HG03064 (cell line): ENCODE results near the gene UTP15.

Source experiments
- ATAC-seq: cut with Tn5 transposase; IDR thresholded peaks from one replicate; pipeline ENCODE4 v1.9.1; 2021; ENCODE audit warnings: low read depth; ENCODE audit not compliant: unreplicated experiment

The UTP15 gene

DNA sequence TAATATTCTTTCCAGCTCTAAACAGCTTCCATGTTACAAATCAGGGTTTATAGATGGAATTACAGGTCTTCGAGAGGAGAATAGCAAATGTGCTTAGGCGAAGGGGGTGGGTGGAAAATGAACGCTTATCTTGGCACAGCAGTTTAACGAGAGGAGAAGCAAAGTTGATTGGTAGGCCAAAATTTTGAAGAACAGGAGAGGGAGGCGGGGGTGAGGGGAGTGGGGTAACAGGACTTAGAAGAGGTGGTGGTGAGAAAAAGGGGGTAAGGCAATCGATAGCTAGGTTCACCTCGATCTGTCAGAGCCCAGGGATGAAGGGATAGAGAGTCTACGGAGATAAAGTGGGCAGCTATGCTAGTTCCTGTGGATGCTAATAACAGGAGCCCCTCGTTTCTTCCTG, 868 bp upstream of the UTP15 start:
- ATAC-seq, result peak; percentile 3

DNA sequence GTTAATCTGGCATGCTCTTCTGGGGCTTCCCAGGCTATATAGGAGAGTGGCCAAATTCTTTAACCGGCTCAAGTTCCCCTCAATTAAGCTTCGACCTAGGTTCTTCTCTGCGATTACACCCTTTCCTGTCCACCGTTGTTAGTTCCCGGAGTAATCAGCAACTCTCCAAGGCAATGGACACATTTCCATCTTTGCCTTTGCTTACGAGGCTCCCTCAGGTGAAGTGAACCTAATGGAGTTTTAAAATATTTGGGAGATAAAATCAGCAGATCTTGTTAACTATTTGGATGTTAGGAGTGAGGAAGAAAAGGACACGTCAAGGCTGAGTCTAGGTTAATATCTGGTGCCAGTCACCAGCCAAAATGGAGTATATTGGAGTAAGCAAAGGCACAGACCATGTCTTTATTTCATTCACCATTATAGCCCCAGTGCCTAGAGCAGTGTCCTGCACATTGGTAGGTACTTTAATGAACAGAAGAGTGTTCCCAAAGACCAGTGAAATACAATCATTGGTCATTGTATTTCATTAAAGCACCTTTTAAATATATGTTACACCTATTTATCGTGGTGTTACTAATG, 515 bp downstream of the UTP15 start:
- no peak for ATAC-seq

DNA sequence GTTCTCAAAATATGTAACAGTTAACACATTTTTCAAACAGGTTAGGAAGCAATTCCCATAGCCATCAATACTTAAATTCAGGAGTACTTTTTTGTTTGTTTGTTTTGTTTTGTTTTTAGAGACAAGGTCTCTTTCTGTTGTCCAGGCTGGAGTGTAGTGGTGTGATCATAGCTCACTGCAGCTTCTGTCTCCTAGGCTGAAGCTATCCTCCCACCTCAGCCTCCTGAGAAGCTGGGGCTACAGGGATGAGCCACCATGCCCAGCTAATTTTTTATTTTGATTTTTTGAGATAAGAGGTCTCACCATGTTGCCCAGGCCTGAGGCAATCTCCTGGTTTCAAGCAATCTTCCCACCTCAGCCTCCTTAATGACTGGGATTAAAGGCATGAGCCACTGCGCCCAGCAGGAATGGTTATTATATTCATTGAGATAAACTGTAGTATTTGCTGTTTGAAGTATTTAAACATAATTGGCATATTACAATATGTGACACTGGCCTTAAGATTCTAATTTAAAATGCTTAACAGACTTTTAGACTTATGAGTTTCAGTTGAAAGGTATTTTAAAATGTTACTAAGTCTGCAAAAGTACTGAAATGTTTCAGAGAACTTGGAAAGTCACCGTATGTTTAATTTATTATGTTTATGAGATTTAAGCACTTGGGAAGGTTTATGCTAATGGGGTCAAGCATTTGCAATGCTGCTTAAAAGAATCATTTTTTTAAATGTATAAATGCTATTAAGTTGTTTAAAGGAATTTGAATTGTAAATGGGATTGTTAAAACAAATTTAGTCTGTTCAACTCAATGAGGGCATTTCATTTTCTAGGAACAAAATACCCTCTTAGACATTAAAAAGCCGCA, 17.0 kb downstream of the UTP15 start:
- ATAC-seq, result no peak

DNA sequence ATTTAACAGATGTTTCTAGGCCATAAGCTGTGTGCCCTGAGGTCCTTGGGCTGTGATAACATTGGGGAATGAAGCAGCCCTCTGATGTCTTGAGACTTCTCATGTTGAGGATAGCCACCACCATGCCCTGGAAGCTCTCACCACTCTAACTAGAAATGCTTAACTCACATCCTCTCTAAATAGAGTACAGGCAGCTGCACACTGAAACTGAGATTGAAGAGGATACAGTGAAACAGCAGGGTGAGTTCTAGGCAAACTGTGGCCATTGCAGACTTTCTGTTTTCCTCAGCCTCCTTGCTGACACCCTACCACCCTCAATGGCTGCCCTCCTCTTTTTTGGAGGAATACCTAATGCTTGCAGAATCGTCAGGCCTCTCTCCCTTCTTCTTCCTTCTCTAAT, 22.4 kb downstream of the UTP15 start:
- ATAC-seq, result peak; percentile 71

DNA sequence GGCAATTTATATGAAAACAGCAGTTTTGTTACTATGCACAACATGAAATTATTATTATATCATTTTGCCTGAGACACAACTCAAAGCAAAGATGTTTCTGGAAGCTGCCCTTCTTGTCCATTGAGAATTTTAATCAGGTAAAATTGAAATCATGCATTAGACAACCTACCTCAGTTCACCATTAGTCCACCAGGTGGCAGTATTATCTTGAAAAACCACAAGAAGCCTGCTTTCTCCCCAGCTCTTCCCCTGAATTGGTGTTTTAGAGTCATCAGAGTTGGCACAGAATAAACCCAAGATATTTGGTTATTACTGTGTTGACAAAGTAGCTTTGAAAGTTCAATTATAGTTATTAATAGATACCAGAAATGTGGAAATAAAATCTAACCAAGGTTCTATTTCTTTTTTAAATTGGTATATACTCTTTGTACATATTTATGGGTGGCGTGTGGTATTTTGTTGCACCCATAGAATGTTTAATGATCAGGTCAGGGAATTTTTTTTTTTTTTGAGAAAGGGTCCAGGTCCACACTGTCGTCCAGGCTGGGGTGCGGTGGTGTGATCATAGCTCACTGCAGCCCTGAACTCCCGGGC, 25.7 kb downstream of the UTP15 start:
- peak; percentile 55 for ATAC-seq

DNA sequence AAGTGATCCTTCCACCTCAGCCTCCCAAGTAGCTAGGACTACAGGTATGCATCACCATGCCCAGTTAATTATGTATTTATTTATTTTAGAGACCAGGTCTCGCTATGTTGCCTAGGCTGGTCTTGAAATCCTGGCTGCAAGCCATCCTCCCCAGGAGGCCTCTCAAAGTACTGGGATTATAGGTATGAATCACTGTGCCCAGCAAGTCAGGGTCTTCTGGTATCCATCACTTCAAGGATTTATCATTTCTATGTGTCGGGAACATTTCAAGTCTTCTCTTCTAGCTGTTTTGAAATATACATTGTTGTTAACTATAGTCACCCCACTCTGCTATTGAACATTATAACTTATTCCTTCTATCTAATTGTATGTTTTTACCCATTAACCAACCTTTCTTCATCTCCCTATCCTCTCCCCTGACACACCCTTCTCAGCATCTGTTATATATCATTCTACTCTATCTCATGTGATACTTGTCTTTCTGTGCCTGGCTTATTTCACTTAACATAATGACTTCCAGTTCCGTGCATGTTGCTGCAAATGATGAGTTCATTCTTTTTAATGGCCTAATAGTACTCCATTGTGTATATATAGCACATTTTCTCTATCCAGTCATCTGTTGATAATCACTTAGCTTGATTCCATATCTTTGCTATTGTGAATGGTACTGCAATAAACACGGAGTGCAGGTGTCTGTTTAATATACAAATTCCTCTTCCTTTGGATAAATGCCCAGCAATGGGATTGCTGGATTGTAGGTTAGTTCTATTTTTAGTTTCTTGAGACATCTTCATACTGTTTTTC, 26.4 kb downstream of the UTP15 start:
- ATAC-seq, result no peak

DNA sequence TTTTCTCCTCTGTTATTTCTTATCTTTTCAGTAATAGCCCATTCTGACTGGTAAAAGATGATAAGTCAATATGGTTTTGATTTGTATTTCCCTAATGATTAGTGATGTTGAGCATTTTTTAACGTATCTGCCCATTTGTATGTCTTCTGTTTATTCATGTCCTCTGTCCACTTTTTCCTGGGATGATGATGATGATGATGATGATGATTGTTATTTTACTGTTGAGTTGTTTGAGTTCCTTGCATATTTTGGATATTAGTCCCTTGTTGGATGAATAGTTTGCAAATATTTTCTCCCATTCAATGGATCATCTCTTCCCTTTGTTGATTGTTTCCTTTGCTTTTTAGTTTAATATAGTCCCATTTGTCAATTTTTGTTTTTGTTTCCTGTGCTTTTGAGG, 27.0 kb downstream of the UTP15 start:
- no peak for ATAC-seq

DNA sequence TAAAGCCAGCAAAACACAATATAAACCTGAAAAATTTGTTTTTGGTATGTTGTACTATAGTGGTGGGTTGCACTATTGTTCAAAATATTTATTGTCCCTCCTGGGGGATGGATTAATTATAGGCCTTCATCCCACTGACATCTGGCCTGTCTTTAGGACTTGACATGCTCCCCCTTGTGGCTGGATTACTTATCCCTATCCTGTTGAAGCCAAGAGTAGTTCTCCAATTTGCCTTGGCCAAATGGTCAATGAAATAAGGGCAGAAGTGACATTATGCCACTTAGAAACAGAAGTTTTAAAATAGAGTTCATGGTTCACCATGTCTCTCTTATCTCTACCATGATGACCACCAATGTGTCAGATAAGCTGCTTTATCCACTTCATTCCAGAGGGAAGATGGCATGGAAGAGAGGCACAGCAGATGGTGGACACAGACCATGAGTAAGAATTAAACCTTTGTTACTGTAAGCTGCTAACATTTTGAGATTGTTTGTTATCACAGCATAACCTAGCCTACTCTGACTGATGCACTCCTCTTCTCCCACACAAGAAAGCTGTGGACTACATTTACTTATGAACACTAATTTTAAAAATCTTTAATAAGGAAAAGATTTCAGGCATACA, 31.3 kb downstream of the UTP15 start:
- no peak for ATAC-seq

DNA sequence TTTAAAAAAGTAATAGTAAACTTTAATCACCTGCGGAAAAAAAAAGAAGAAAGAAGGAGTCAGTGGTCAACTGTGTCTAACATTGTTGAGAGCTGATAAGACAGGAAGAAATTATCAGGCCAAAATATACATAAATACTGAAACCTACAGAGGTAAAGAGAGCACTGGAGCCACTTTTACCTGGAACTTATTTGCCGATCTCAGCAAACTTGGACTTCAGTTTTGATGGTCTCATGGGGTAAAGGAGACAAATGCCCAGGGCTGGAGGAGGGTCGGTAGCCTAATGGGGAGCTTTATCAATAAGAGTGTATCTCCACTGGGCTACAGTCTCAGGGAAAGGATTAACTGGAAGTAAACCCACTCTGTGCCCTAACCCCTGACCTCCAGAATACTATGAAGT, 33.8 kb downstream of the UTP15 start:
- no peak for ATAC-seq

DNA sequence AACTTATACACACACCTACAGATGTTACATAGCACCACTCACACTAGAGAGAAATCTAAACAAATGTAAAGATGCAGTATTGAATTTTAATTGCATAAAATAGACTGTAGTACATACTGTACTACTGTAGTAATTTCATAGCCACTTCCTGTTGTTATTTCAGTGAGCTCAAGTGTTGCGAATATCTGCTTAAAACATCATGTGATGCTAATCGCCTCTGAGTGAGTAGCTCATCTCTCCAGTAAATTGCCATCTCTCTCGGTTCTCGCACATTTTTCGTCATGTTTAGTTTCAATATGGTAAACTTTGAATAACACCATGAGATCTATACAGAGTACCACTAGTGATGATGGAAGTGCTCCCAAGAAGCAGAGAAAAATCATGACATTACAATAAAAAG, 38.5 kb downstream of the UTP15 start:
- no peak for ATAC-seq

DNA sequence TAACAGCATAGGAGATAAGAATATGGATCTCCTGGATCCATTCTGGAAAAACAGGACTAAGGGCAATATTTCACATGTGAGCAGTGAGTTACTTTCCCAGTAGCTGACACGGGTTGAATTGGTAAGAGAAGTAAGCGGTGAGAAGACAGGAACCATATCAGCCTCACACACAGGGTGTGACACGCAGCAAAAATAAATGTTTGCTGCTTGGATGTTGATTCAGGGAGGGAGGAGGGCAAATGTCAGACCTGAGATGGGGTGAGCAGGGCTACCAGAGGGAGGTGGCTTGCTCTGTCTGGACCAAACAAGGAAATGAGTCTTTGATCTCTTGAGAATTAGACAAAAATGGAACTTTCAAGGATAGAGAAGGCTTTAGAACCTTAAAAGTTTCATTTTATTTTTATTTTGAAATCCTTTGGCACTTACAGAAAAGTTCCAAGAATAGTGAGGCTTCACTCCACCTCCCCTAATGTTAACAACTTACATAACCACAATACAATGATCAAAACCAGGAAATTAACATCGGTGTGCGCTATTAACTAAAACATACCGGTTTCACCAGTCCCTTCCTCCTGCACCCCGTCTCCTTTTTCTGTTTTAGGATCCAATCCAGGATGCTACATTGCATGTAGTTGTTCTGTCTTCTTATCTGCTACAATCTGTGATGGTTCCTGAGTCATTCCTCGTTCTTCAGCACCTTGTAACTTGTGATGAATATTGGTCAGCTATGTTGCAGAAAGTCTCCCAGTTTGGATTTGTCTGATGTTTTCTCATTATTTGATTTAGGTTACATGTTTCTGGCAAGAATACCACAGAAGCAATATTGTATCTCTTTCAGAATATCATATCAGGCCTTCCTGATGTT, 39.9 kb downstream of the UTP15 start:
- ATAC-seq, result no peak

DNA sequence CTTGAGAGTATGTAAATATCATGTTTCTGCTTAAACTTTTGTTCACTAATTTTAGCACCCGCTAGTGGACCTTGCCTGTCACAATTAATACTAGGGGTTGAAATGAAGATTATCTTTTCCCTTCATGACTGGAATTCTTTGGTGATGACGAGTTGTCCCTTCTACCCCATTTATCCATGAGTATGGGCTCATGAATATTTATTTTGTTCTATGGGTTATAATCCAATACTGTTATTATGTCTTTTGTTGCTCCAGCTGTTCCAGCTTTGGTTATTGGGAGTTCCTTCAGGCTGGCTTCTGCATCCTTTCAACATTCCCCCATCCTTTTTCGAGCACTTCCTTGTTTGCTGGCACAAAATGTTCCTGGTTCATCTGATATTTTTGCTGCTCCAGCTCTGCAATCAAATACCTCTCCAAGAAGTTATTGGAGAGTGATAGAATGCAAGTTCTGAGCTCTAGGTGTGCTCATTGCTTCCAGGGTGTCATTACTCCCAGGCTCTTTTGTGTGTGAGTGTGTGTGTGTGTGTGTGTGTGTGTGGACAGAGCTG, 40.7 kb downstream of the UTP15 start:
- ATAC-seq, result no peak

DNA sequence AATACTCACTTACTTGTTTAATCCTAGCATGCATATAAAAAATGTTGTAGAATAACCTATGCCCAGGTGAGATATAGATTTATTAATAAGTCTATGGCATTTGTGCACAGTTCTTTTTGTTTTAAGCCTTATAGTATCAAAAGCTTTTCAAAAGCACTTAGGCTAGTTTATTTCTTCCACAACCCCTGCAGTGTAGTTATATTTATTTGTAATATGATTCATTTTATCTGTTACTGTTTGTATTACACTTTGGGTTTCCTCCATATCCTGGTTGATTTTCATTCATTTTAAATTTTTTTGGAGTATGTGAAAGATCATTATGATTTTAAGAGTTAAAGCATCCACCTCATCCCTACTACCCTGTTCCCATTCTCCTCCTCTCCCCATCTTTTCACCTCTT, 41.7 kb downstream of the UTP15 start:
- no peak for ATAC-seq

DNA sequence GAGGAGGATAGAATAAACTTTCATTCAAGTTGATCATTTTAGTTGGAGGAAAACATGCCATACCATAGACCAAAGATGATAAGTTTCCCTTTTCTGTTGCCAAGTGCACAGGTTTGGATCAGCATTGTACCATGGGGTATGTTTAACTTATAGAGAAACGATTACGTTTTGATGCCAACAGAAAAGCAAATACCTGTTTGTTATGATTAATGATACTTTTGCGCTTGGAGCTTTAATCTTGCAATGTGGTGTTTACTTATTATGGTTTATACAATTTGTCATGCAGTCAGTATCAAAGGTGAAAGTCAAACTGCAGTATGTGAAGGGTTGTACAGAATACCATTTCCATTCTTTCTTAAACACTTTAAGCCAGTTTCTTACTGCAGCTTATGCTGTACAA, 47.3 kb downstream of the UTP15 start:
- ATAC-seq, result no peak

DNA sequence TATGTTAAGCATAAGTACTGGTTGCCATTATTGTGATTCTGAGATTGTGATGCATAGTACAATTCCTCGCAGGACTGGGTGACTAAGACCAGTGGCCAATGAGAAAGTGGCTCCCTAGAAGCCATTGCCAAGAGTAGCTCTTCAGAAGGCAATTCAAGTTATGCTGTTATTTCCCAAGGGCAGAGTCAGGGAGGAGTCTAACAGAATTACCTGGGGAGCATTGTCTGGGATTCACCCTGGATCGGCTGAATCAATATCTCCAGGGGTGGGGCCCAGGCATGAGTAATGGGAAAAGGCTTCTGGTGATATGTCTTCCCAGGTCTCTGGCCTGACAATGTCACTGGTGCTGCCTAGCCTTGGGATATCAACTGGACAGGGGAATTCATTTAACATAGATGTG, 49.5 kb downstream of the UTP15 start:
- ATAC-seq, result no peak

DNA sequence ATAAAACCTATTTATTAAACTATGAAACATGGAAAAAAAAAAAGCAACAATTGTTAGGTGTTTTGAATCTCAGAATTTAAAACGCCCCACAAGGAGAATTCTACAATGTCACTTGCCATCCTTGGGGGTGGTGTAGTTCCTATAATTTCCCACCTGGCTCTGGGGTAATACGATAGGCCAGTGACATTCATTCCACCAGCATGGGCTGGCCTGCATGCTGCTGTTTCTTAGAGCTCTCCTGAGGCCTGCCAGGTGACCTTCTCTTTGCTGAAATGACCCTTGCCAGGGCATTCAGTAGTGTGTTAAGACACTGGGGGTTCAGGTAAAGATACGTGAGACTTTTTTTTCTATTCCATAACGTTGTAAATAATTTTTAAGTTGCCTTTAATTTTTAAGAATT, 50.4 kb downstream of the UTP15 start:
- ATAC-seq, result no peak

DNA sequence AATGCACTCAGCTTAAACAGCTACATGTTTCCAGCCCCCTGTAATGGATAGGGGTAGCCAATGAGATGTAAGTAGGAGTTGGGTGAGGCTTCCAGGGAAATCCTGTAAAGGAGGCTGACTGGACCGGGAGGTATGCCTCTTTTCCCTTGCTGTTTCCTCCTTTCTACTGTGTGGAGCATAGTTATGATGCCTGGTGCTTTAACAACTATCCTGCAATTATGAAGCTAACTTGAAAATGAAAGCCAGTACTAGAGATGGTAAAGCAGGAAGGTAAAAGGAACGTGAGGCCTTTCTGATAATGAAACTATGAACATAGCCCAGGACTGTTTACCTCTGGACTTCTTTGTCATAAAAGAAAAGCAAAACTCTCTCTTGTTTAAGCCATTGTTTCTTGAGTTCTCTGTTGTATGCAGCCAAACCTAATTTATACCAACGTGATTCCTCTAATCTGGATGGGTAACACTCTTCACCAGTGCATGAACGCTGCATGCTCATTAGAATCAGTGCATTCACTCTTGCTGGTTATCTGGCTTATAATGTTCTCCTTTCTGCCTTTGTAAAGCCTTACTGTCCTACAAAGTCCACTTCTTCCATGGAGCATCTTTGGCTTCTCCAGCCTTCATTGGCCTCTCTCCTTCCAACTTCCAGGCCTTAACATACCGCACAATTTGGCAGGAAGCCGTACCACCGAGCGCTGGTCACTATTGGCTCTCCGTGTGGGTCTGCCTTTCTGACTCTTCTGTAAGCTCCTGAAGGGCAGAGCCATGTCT, 52.2 kb downstream of the UTP15 start:
- ATAC-seq, result no peak

DNA sequence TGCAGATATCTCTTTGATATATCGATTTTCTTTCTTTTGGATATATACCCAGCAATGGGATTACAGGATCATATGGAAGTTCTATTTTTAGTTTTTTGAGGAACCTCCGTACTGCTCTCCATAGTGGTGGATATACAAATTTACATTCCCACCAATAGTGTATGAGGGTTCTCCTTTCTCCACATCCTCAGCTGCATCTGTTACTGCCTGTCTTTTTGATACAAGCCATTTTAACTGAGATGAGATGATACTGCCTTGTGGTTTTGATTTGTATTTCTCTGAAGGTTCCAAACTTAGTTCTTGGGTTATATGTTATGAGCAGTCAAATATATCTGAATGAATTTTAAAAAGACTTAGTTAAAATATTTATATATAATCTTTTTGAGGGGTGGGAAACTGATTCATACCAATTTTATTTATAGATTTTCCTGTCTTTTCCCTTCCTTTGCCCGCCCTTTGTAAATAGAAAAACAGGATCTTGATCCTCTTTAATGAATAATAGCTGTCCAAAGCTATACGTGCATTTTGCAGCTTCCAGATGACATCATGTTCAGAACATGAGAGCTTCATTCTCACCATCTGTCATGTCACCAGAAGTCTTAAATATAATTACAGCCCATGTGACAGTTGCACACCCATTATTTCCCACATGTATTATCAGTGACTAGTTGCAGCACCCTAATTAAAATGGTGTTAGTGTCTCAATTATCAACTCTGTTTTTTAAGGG, 54.2 kb downstream of the UTP15 start:
- no peak for ATAC-seq
